A549 (cell line): ENCODE measurements around the gene SPRTN. TPM values are rescaled to one million over a fixed set of nuclear protein-coding genes. Genes with fewer than 3 reads are reported as not detected.

Source experiments
- ATAC-seq, 2 experiments: fragments of 200-7000 bp in 1 of 2; fragments of >200 bp in 1 of 2; cut with Nextera tagmentation in 1 of 2; cut with Tn5 transposase in 1 of 2; 3 replicates each; pipeline versions ENCODE4 v1.8.0 to v1.9.1; 2018 to 2020; ENCODE audit warnings: mild to moderate bottlenecking in 1 of 2, moderate library complexity in 1 of 2
- CTCF ChIA-PET: fragments of 300-600 bp; sonication (Branson Sonifier 250); formaldehyde crosslinking; extraction: SDS; loops from one replicate; lab custom pipeline; 2021; ENCODE audit warnings: antibody characterized with exemption, inconsistent platforms; lab: Yijun Ruan, JAX
- POLR2A ChIA-PET: fragments of 350-600 bp; formaldehyde crosslinking; extraction: SDS; loops from one replicate; lab custom pipeline; 2021; ENCODE audit warnings: antibody characterized with exemption, inconsistent platforms; lab: Yijun Ruan, JAX
- DNase-seq, 2 experiments: peaks; one replicate each; pipeline versions ENCODE4 v3.0.0 to v3.0.0-alpha.2; 2011 to 2016; ENCODE audit warnings: low read depth in 1 of 2, low spot score in 1 of 2
- FAIRE-seq: peaks from 2 replicates; lab custom pipeline; 2011; peaks lifted over from hg19 to GRCh38; lab: Jason Lieb, UNC
- H3K27ac ChIP-seq, 2 experiments: fragments of >200 bp; sonication (Bioruptor Twin); formaldehyde crosslinking; 3 replicates each; pipeline ENCODE4 v1.5.1; 2016 to 2017
- H3K4me1 ChIP-seq: fragments of >200 bp; sonication (Bioruptor Twin); formaldehyde crosslinking; 3 replicates; pipeline ENCODE4 v1.6.1; 2016
- H3K4me2 ChIP-seq: fragments of >200 bp; sonication (Bioruptor Twin); formaldehyde crosslinking; 3 replicates; pipeline ENCODE4 v1.6.1; 2016
- H3K4me3 ChIP-seq: fragments of >200 bp; sonication (Bioruptor Twin); formaldehyde crosslinking; 3 replicates; pipeline ENCODE4 v1.5.1; 2016
- H3K9me3 ChIP-seq: fragments of >200 bp; sonication (Bioruptor Twin); formaldehyde crosslinking; 3 replicates; pipeline ENCODE4 v1.6.1; 2016
- ATOH8 ChIP-seq: fragments of 250-450 bp; sonication (Bioruptor Pico); IDR thresholded peaks from 2 replicates; pipeline ENCODE4 v1.5.0; 2020; ENCODE audit warnings: low read depth, mild to moderate bottlenecking, moderate library complexity
- BHLHE40 ChIP-seq: IDR thresholded peaks from 2 replicates; pipeline ENCODE4 v1.6.1; 2012; ENCODE audit warnings: low read depth, low read length, inconsistent platforms
- CEBPB ChIP-seq, 2 experiments: fragments of >200 bp in 1 of 2; sonication (Bioruptor Twin) in 1 of 2; formaldehyde crosslinking in 1 of 2; IDR thresholded peaks; 2 replicates each; pipeline ENCODE4 v1.6.1; 2012 to 2016
- CHD4 ChIP-seq: fragments of 200-600 bp; sonication (generic); IDR thresholded peaks from 2 replicates; pipeline ENCODE4 v1.6.1; 2016; ENCODE audit warnings: antibody characterized with exemption, mild to moderate bottlenecking, borderline replicate concordance
- ELK1 ChIP-seq: fragments of 150-350 bp; IDR thresholded peaks from 2 replicates; pipeline ENCODE4 v1.6.1; 2014; ENCODE audit warnings: low read depth, mild to moderate bottlenecking, low read length
- HDAC2 ChIP-seq: fragments of 200-600 bp; sonication (generic); IDR thresholded peaks from 2 replicates; pipeline ENCODE4 v1.6.1; 2016
- HEYL ChIP-seq: fragments of 250-450 bp; sonication (Bioruptor Pico); IDR thresholded peaks from 2 replicates; pipeline ENCODE4 v1.8.0; 2021; ENCODE audit warnings: mild to moderate bottlenecking, moderate library complexity
- NPAS2 ChIP-seq: fragments of 250-450 bp; sonication (Bioruptor Pico); IDR thresholded peaks from 2 replicates; pipeline ENCODE4 v1.8.0; 2022; ENCODE audit warnings: mild to moderate bottlenecking, moderate library complexity, borderline replicate concordance
- RAD21 ChIP-seq, 2 experiments: fragments of >200 bp in 1 of 2; sonication (Bioruptor Twin) in 1 of 2; formaldehyde crosslinking in 1 of 2; IDR thresholded peaks in 1 of 2; conservative IDR thresholded peaks in 1 of 2; 2 replicates in 1 of 2; 3 replicates in 1 of 2; pipeline ENCODE4 v1.6.1; 2012 to 2018; ENCODE audit warnings: inconsistent platforms in 1 of 2
- RCOR1 ChIP-seq: fragments of 150-350 bp; IDR thresholded peaks from 2 replicates; pipeline ENCODE4 v1.6.1; 2014; ENCODE audit warnings: antibody characterized with exemption, low read length, low read depth
- REST ChIP-seq: fragments of 200-600 bp; sonication (generic); IDR thresholded peaks from 2 replicates; pipeline ENCODE4 v1.6.1; 2016; ENCODE audit warnings: antibody characterized with exemption, mild to moderate bottlenecking, moderate library complexity
- RFX5 ChIP-seq: fragments of 450-650 bp; IDR thresholded peaks from 2 replicates; pipeline ENCODE4 v1.7.1; 2014; ENCODE audit warnings: antibody characterized with exemption, mild to moderate bottlenecking, moderate library complexity
- ZFP36 ChIP-seq: fragments of 450-650 bp; IDR thresholded peaks from 2 replicates; pipeline ENCODE4 v1.6.1; 2014; ENCODE audit warnings: borderline replicate concordance; ENCODE audit not compliant: partially characterized antibody
- WGBS: methylation state at CpG from one replicate; pipeline ENCODE4 v1.1.6; 2017; ENCODE audit errors: missing lambda C conversion rate; 5-methylcytosine and 5-hydroxymethylcytosine counted together
- polyA plus RNA-seq, 4 experiments: library from polyadenylated mRNA; depleted of rRNA in 3 of 4; stranded (reverse); fragments of >200 nt; fragmentation: RNase III in 1 of 4; extraction: RNeasy Plus Mini Kit Qiagen cat#74134 plus additional on column Dnase treatment in 1 of 4; gene quantifications; 2 replicates in 3 of 4; 3 replicates in 1 of 4; pipeline ENCODE4 v1.2.3, GENCODE V29; 2011 to 2017
- TF ChIP-seq, protein P1 (sequence below): IDR thresholded peaks from 2 replicates; pipeline ENCODE4 v1.6.1; 2012

The SPRTN gene
- polyA plus RNA-seq, 2 of the 4 experiments (the other 2 are of a cell fraction), result 14.0 to 21.0 TPM

DNA sequence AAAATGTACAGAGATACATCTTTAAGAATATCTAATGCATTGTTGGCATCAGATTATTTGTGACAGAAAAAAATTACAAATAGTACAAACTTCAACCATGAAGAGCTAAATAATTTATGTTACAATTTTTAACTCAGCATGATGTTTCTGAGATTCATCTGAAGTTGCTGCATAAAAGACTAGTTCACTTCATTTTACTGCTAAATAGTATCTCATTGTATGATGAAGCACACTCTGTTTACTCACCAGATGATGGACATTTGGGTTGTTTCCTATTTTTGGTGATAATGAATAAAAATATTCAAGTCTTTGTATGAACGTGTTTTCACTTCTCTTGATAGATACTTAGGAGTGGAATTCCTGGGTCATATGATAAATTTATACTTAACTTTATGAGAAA lies 63.4 kb downstream of the SPRTN start:
- Histone ChIP-seq H3K9me3 (no peaks in the 10 kb centered on the region), H3K4me2 (no peak overlapping the region), H3K27ac (no peak overlapping the region), H3K4me1 (peaks cover 87% of the 10 kb centered on the region), H3K4me3 (no peak overlapping the region)
- FAIRE-seq (peak; percentile 18), DNase-seq (no peak), ATAC-seq (no peak)
- WGBS, result 60% methylated on average over 1 of the region's 1 CpG
- TF ChIP-seq REST (no peak), HEYL (no peak), NPAS2 (CRISPR knock-in tag) (no peak), ELK1 (no peak), HDAC2 (no peak), ZFP36 (no peak), ATOH8 (CRISPR knock-in tag) (no peak), BHLHE40 (no peak)
- ChIA-PET CTCF (interaction anchor here (0.7 to 1.2 kb wide), 2 partner anchors 18 to 39 kb away, joined by 3 read pairs; no protein-coding TSS in a partner anchor), POLR2A (no interaction called here)

DNA sequence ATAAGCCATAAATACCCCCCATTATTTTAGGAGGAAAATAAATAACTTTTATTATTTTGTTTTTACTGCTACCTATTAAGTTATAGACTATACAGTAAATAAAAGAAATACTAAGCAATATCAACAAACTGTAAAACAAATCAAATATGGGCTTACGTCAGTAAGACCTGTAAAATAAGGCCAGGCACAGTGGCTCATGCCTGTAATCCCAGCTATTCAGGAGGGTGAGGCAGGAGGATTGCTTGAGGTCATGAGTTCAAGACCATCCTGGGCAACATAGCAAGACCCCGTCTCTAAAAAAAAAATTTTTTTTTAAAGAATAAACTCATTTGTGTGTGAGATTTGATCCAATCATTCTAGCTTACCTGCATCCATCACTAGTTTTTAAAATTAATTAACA lies 66.2 kb downstream of the SPRTN start:
- TF ChIP-seq RFX5 (no peak), RAD21 (conservative IDR thresholded peaks at IDR 0.05 in 1 of 2, IDR thresholded peaks at IDR 0.05 in 1 of 2) (no peak), CHD4 (no peak), RCOR1 (no peak), CEBPB (IDR thresholded peaks at IDR 0.05) (no peak), REST (no peak), ELK1 (no peak), HEYL (no peak)
- TF ChIP-seq, protein P1, sequence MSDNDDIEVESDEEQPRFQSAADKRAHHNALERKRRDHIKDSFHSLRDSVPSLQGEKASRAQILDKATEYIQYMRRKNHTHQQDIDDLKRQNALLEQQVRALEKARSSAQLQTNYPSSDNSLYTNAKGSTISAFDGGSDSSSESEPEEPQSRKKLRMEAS, result no peak
- H3K27ac ChIP-seq, result 0 out of 6 replicates have a peak overlapping the region, but pooled peaks of 1 of the 2 experiments have one; percentile 33
- H3K4me1 ChIP-seq, result peaks cover 85% of the 10 kb centered on the region
- FAIRE-seq (no peak), DNase-seq (no peak), ATAC-seq (no peak)
- no peak overlapping the region for H3K4me3 ChIP-seq
- ChIA-PET POLR2A (interaction anchor here (0.6 kb wide), 1 partner anchor 16 kb away, joined by 5 read pairs; no protein-coding TSS in a partner anchor), CTCF (interaction anchor here (0.7 to 1.7 kb wide), 3 partner anchors 11 to 46 kb away, joined by 3 to 7 read pairs (median 4); no protein-coding TSS in a partner anchor)
- peak overlapping the region; percentile 84; the same call in 1 of the 3 replicates for H3K4me2 ChIP-seq
- no peaks in the 10 kb centered on the region for H3K9me3 ChIP-seq
- WGBS, result 83% methylated on average over 2 of the region's 2 CpGs

Other genes with a start within 250 kb of the SPRTN start
- 0.25 and 0.35 TPM in 2 replicates for gene TRIM67, start 176.2 kb upstream of the SPRTN start, polyA plus RNA-seq (2011; rRNA removed)
- gene TRIM67, start 176.2 kb upstream of the SPRTN start, polyA plus RNA-seq (2017; fragmentation: RNase III; extraction: RNeasy Plus Mini Kit Qiagen cat#74134 plus additional on column Dnase treatment), result 0.23 to 0.50 TPM (median 0.26 TPM) in 3 replicates
- gene GNPAT, start 97.1 kb upstream of the SPRTN start, polyA plus RNA-seq (2011; rRNA removed), result 58.5 and 62.7 TPM in 2 replicates
- gene GNPAT, start 97.1 kb upstream of the SPRTN start, polyA plus RNA-seq (2017; fragmentation: RNase III; extraction: RNeasy Plus Mini Kit Qiagen cat#74134 plus additional on column Dnase treatment), result 43.4 to 45.3 TPM (median 44.1 TPM) in 3 replicates
- 7.6 and 7.7 TPM in 2 replicates for gene EXOC8, start 441 bp upstream of the SPRTN start, polyA plus RNA-seq (2011; rRNA removed)
- gene EXOC8, start 441 bp upstream of the SPRTN start, polyA plus RNA-seq (2017; fragmentation: RNase III; extraction: RNeasy Plus Mini Kit Qiagen cat#74134 plus additional on column Dnase treatment), result 8.9 to 10.1 TPM (median 9.8 TPM) in 3 replicates
- gene EGLN1, start 84.0 kb downstream of the SPRTN start, polyA plus RNA-seq (2011; rRNA removed), result 114 and 156 TPM in 2 replicates
- gene EGLN1, start 84.0 kb downstream of the SPRTN start, polyA plus RNA-seq (2017; fragmentation: RNase III; extraction: RNeasy Plus Mini Kit Qiagen cat#74134 plus additional on column Dnase treatment), result 55.2 to 58.7 TPM (median 57.7 TPM) in 3 replicates
- 45.0 and 58.3 TPM in 2 replicates for gene TSNAX, start 190.4 kb downstream of the SPRTN start, polyA plus RNA-seq (2011; rRNA removed)
- 48.5 to 51.9 TPM (median 51.4 TPM) in 3 replicates for gene TSNAX, start 190.4 kb downstream of the SPRTN start, polyA plus RNA-seq (2017; fragmentation: RNase III; extraction: RNeasy Plus Mini Kit Qiagen cat#74134 plus additional on column Dnase treatment)